ENCODE measurements around the gene PLAAT3. TPM values are rescaled to one million over a fixed set of nuclear protein-coding genes. Genes with fewer than 3 reads are reported as not detected.
A peak's percentile ranks its signal among the peaks of the same experiment; 100 is the strongest.
"Not testable (repeated sequence)": the region's sequence is repeated elsewhere in the genome, so short reads cannot be mapped to it uniquely, and the experiment has no call there.

Gene PLAAT3
- total RNA-seq, 2 donors from 2014 or later: 111 TPM

DNA sequence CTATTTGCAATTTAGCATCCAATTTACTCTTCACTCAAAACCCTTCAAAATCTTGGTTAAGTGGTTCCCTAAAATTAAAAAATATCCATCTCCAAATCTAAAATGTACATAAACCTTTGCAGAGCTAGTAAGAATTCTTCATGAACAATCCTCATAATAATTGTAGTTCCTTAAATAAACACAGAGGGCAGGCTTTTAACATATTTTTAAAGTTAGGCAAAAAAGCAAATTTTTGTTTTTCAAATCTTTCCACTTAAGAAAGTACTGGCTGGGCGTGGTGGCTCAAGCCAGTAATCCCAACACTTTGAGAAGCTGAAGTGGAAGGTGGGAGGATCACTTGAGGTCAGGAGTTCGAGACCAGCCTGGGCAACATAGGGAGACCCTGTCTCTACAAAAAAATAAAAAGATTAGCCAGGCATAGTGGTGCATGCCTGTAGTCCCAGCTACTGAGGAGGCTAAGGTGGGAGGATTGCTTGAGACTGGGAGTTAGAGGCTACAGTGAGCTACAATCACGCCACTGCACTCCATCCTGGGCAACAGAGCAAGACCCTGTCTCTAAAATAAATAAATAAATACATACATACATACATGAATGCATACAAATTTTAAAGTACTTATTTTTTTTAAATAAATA, 25.1 kb upstream of the PLAAT3 start:
- Histone ChIP-seq H3K27me3 (no peaks in the 10 kb centered on the region), H3K9me3 (no peaks in the 10 kb centered on the region), H3K4me3 (no peak overlapping the region), H3K27ac (no peak overlapping the region), H3K4me1 (no peaks in the 10 kb centered on the region), H3K36me3 (peaks cover 50% of the 10 kb centered on the region)
- no peak for DNase-seq (ENCODE audit: low spot score)
- TF ChIP-seq, protein P1, sequence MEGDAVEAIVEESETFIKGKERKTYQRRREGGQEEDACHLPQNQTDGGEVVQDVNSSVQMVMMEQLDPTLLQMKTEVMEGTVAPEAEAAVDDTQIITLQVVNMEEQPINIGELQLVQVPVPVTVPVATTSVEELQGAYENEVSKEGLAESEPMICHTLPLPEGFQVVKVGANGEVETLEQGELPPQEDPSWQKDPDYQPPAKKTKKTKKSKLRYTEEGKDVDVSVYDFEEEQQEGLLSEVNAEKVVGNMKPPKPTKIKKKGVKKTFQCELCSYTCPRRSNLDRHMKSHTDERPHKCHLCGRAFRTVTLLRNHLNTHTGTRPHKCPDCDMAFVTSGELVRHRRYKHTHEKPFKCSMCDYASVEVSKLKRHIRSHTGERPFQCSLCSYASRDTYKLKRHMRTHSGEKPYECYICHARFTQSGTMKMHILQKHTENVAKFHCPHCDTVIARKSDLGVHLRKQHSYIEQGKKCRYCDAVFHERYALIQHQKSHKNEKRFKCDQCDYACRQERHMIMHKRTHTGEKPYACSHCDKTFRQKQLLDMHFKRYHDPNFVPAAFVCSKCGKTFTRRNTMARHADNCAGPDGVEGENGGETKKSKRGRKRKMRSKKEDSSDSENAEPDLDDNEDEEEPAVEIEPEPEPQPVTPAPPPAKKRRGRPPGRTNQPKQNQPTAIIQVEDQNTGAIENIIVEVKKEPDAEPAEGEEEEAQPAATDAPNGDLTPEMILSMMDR (IDR thresholded peaks at IDR 0.05): peak in 1 of 2 donors; percentile 61

DNA sequence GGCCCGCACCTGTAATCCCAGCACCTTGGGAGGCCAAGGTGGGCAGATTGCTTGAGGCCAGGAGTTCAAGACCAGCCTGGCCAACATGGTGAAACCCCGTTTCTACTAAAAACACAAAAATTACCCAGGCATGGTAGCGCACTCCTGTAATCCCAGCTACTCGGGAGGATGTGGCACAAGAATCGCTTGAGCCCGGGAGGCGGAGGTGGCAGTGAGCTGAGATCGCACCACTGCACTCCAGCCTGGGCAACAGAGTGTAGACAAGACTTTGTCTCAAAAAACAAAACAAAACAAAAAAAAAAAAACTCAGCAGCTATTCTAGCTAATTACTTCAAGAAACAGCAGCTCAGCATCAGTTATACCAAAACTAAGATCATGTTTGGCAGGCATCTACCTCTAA, 24.2 kb upstream of the PLAAT3 start:
- not testable (repeated sequence) for H3K4me1 ChIP-seq; H3K27ac ChIP-seq; H3K9me3 ChIP-seq; H3K4me3 ChIP-seq; H3K27me3 ChIP-seq; DNase-seq (ENCODE audit: low spot score)
- peaks cover 53% of the 10 kb centered on the region for H3K36me3 ChIP-seq

DNA sequence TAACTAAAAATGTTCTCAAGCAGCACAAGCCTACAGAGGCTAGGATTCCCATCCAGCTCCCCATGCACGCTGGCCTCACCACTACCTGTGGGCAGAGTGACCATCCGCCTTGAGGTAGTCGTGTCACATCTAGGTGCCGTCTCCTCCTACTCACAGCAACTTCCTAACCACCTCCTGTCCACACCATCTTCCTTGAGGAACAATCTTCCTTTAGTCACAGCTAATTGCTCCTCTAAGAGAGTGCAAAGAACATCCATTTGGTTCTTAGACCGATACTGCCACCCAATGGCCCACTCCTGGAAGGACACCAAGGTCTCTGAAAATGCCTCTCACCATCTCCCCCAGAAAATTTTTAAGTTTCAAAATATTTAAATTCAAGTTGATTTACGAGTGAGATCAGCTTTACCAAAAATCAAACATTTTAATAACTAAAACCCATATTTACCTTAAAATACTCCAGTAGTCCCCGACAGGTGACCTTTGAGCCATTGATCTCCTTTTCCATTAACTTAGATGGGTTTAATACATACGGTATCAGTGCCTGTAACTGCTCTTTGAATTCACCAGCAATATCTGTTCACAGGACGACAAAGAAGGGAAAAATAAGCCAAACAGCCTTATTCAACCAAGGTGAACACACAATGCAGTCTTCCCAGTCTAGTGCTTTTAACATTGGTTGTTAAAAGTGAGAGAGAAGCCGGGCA, 21.7 kb upstream of the PLAAT3 start:
- H3K27ac ChIP-seq: no peak overlapping the region
- H3K4me1 ChIP-seq: no peaks in the 10 kb centered on the region
- H3K4me3 ChIP-seq: no peak overlapping the region
- TF ChIP-seq, protein P1 (IDR thresholded peaks at IDR 0.05): peak; percentile 43 to 83
- H3K9me3 ChIP-seq: no peaks in the 10 kb centered on the region
- DNase-seq (ENCODE audit: low spot score): peak; percentile 63
- peaks cover 47% of the 10 kb centered on the region for H3K36me3 ChIP-seq
- no peaks in the 10 kb centered on the region for H3K27me3 ChIP-seq

DNA sequence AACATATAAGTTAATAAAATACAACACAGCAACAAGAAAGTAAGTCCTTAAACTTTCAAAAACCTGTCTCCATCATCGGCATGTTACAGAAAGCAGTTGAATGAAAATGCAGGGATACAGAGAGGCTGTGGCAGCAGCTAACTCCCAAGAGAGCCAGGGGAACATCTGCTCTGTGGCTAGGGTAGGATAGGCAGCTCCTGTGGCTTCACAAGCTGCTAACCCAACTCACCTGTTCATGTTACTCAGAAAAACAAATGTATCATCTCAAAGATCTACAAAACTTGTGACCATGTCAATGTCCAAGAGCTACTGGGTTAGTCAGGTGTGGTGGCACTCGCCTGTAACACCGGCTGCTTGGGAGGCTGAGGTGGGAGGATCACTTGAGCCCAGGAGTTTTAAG, 15.2 kb upstream of the PLAAT3 start:
- TF ChIP-seq, protein P1 (IDR thresholded peaks at IDR 0.05): no peak
- no peak overlapping the region for H3K4me3 ChIP-seq
- H3K4me1 ChIP-seq: no peaks in the 10 kb centered on the region
- H3K27ac ChIP-seq: no peak overlapping the region
- H3K36me3 ChIP-seq: peaks cover 49% of the 10 kb centered on the region
- DNase-seq (ENCODE audit: low spot score): no peak
- H3K27me3 ChIP-seq: no peaks in the 10 kb centered on the region
- H3K9me3 ChIP-seq: no peaks in the 10 kb centered on the region

DNA sequence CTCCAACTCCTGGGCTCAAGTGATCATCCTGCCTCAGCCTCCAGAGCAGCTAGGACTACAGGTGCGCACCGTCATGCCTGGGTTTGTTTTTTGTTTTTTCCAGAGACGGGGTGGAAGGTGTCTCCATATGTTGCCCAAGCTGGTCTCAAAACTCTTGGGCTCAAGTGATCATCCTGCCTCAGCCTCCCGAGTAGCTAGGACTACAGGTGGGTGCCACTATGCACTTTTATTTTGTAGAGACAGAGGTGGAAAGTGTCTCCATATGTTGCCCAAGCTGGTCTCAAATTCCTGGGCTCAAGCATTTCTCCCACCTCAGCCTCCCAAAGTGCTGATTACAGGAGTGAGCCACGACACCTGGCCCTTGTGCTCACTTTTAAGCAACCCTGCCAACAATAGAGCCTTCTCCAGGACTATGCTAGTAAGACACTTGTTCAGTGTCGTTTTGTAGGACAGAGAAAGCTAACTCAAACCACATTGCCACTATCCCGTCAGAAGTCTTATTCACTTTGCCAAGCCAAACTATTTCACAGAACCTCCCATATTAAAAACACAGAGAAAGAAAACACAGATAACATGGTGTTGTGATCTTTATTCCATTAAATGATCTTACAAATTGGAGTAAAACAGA, 9.4 kb upstream of the PLAAT3 start:
- Histone ChIP-seq H3K27me3 (no peaks in the 10 kb centered on the region), H3K4me1 (no peaks in the 10 kb centered on the region), H3K27ac (no peak overlapping the region), H3K4me3 (no peak overlapping the region), H3K9me3 (no peaks in the 10 kb centered on the region), H3K36me3 (peaks cover 4% of the 10 kb centered on the region)
- TF ChIP-seq, protein P1 (IDR thresholded peaks at IDR 0.05): no peak
- DNase-seq (ENCODE audit: low spot score): peak; percentile 49

DNA sequence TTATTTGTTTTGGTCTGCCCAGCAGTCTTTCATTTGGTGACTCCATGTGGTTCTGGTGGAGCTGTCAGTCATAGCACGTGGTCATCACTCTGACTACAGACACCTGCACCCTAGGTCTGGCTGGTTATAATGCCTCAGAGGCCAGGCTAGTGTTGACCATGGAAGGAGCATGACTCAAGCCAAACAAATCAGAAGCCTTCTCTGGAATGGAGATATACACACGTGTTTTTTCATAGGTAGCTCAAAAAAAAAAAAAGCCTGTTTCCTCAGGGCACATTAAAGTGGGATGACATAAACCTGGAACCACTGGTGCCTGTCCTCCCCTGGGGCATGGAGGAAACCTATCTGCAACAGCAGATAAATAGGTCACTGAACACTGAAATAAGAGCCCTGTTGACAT, 8.1 kb upstream of the PLAAT3 start:
- H3K36me3 ChIP-seq: no peaks in the 10 kb centered on the region
- no peaks in the 10 kb centered on the region for H3K9me3 ChIP-seq
- no peak overlapping the region for H3K27ac ChIP-seq
- TF ChIP-seq, protein P1 (IDR thresholded peaks at IDR 0.05): no peak
- no peak overlapping the region for H3K4me3 ChIP-seq
- DNase-seq (ENCODE audit: low spot score): peak; percentile 5
- H3K4me1 ChIP-seq: no peaks in the 10 kb centered on the region
- no peaks in the 10 kb centered on the region for H3K27me3 ChIP-seq
